Measurements from ENCODE around the gene PER3. TPM values are rescaled to one million over a fixed set of nuclear protein-coding genes. Genes with fewer than 3 reads are reported as not detected.

Gene PER3
- total RNA-seq, 1 experiment from 2014 or later, result 5.8 TPM

DNA sequence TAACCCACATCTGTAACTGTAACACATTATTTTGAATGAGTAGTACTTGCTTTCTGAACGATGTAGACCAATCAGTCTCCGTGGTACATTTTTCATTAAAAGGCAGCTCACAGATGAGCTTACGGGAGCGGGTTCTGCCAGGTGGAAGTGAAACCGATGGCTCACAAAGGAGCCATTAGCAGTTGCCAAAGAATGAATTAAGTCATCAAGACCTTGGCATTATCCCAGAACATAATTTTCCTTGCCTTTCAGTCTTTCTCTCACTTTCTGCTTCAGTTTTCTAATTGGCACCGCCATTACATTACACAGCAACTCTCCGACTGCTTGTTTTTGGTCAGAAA is 102.3 kb downstream of the PER3 start:
- Histone ChIP-seq H3K4me3 (replicated peaks in 1 of 2; ENCODE audit: low read depth in 1 of 2, low read length in 2 of 2) (no peak overlapping the region), H3K27ac (ENCODE audit: low read depth, low read length) (no peak overlapping the region), H3K9me2 (ENCODE audit: insufficient read depth) (no peaks in the 10 kb centered on the region), H3K4me1 (ENCODE audit: control insufficient read depth in 1 of 2, insufficient read depth in 2 of 2, low read length in 2 of 2) (peaks cover 6 to 21% of the 10 kb centered on the region in 2 experiments), H3K4me2 (ENCODE audit: low read length) (peak overlapping the region; percentile 38; the same call in 1 of the 2 replicates), H3K9me3 (ENCODE audit: control insufficient read depth in 1 of 2, insufficient read depth in 1 of 2, low read depth in 1 of 2, low read length in 2 of 2) (no peaks in the 10 kb centered on the region), H2AFZ (ENCODE audit: low read depth, low read length, poor library complexity, severe bottlenecking) (no peak overlapping the region), H3K9ac (ENCODE audit: low read length) (no peak overlapping the region), H3K79me2 (ENCODE audit: insufficient read depth, low read length) (no peaks in the 10 kb centered on the region), H3K27me3 (ENCODE audit: insufficient read depth, low read length) (no peaks in the 10 kb centered on the region), H4K20me1 (ENCODE audit: insufficient read depth) (no peaks in the 10 kb centered on the region), H3K36me3 (ENCODE audit: control insufficient read depth in 1 of 2, insufficient read depth in 2 of 2, low read length in 2 of 2) (no peaks in the 10 kb centered on the region)
- DNase-seq (ENCODE audit: low read depth, low spot score) (no peak), ATAC-seq (no peak)
- intact Hi-C loops (cut with micrococcal nuclease), result no loop called here
- ChIA-PET RAD21 (ENCODE audit: low non-redundant PET in 1 of 2, low total read pairs in 2 of 2, uncharacterized antibody in 2 of 2, unreplicated experiment in 2 of 2) (no interaction called here), POLR2A (no interaction called here), CTCF (no interaction called here)
- TF ChIP-seq EGR1 (IDR thresholded peaks at IDR 0.05; ENCODE audit: low read depth) (no peak), ZNF274 (IDR thresholded peaks at IDR 0.05; ENCODE audit: low read depth, low read length) (no peak), EZH2phosphoT487 (IDR thresholded peaks at IDR 0.05; ENCODE audit: borderline replicate concordance) (no peak), REST (IDR thresholded peaks at IDR 0.05; ENCODE audit: low read depth) (no peak), FOSL1 (IDR thresholded peaks at IDR 0.05; ENCODE audit: low read depth) (no peak), POLR2AphosphoS5 (IDR thresholded peaks at IDR 0.05; ENCODE audit: low read depth, low read length) (no peak), JUND (IDR thresholded peaks at IDR 0.05) (no peak), TCF7L2 (IDR thresholded peaks at IDR 0.05; ENCODE audit: borderline replicate concordance, extremely low read depth, insufficient read depth, insufficient read length) (no peak), CBX3 (IDR thresholded peaks at IDR 0.05; ENCODE audit: low read depth) (no peak), SRF (IDR thresholded peaks at IDR 0.05; ENCODE audit: low read depth) (no peak), YY1 (IDR thresholded peaks at IDR 0.05; ENCODE audit: extremely low read depth, insufficient replicate concordance, low read depth, low read length) (no peak), RAD21 (IDR thresholded peaks at IDR 0.05; ENCODE audit: low read depth) (no peak), SP1 (IDR thresholded peaks at IDR 0.05; ENCODE audit: low read depth) (no peak), SIN3A (IDR thresholded peaks at IDR 0.05; ENCODE audit: low read depth) (no peak), ZFX (IDR thresholded peaks at IDR 0.05) (no peak), ELF1 (IDR thresholded peaks at IDR 0.05; ENCODE audit: borderline replicate concordance, low read depth) (no peak), CEBPB (IDR thresholded peaks at IDR 0.05; ENCODE audit: low read depth) (no peak)
- TF ChIP-seq, protein P1, sequence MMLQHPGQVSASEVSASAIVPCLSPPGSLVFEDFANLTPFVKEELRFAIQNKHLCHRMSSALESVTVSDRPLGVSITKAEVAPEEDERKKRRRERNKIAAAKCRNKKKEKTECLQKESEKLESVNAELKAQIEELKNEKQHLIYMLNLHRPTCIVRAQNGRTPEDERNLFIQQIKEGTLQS (IDR thresholded peaks at IDR 0.05), result no peak
- TF ChIP-seq, protein P2, sequence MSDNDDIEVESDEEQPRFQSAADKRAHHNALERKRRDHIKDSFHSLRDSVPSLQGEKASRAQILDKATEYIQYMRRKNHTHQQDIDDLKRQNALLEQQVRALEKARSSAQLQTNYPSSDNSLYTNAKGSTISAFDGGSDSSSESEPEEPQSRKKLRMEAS (IDR thresholded peaks at IDR 0.05), result no peak
- no TSS peak for BruUV-seq (replicated peaks)

Data from HCT116 (cell line).